Right cardiac atrium (tissue), 5 donors: Measurements from ENCODE around the gene PACS1. TPM values are rescaled to one million over a fixed set of nuclear protein-coding genes. Genes with fewer than 3 reads are reported as not detected.

Experiments used
- ATAC-seq, 2 donors: fragments of 200-7000 bp; cut with Tn5 transposase; one replicate each; pipeline versions ENCODE4 v1.8.0 to v1.9.1; 2020; ENCODE audit warnings: moderate library complexity in 2 of 2, mild to moderate bottlenecking in 1 of 2
- DNase-seq, 3 donors: peaks; one replicate each; pipeline ENCODE4 v3.0.0-alpha.2; 2020
- H3K27ac ChIP-seq: one replicate; pipeline ENCODE4 v1.5.1; 2013; ENCODE audit warnings: mild to moderate bottlenecking, low read length, control low read depth, moderate library complexity
- H3K27me3 ChIP-seq: one replicate; pipeline ENCODE4 v1.6.1; 2013; ENCODE audit not compliant: control insufficient read depth, insufficient read depth
- H3K4me1 ChIP-seq: one replicate; pipeline ENCODE4 v1.6.1; 2013; ENCODE audit warnings: low read length; ENCODE audit not compliant: control insufficient read depth, insufficient read depth
- H3K4me3 ChIP-seq: one replicate; pipeline ENCODE4 v1.5.1; 2013; ENCODE audit warnings: low read length, control low read depth
- H3K9me3 ChIP-seq: one replicate; pipeline ENCODE4 v1.6.1; 2013; ENCODE audit warnings: low read length; ENCODE audit not compliant: control insufficient read depth
- WGBS: extraction: QIAGEN DNeasy Blood & Tissue Kit; methylation state at CpG from one replicate; pipeline ENCODE4 v1.1.7; 2013; 5-methylcytosine and 5-hydroxymethylcytosine counted together
- intact Hi-C, 4 donors: fragments of 100-400 bp; cut with DNase I; formaldehyde crosslinking; loops; one replicate each; pipeline versions ENCODE4 v1.11.0 to v1.14.0; 2022 to 2023
- polyA plus RNA-seq: library from polyadenylated mRNA; stranded (reverse); fragments of 200-250 nt; gene quantifications from one replicate; pipeline ENCODE4 v1.2.3, GENCODE V29; 2013
- total RNA-seq, 4 donors: library from RNA; stranded (reverse); fragmentation: NEBNext Ultra II Directional; extraction: Animal tissue kit (Norgen Biotek cat#: 25700); gene quantifications; one replicate each; pipeline ENCODE4 v1.2.1, GENCODE V29; 2021
- donor health status: healthy with polysubstance abuse.
- donor health status: DM: no; HTN: yes; CAD: no.
- donor health status: DM: no; HTN: no; CAD: no.
- donor health status: DM: no; HTN: yes; CAD: no; lungs with severe emphysema.
- donor health status: DM: yes; HTN: yes; CAD: no.

The PACS1 gene
- total and polyA plus RNA-seq, 5 donors = 30.9 to 82.5 (median 52.0) TPM

DNA sequence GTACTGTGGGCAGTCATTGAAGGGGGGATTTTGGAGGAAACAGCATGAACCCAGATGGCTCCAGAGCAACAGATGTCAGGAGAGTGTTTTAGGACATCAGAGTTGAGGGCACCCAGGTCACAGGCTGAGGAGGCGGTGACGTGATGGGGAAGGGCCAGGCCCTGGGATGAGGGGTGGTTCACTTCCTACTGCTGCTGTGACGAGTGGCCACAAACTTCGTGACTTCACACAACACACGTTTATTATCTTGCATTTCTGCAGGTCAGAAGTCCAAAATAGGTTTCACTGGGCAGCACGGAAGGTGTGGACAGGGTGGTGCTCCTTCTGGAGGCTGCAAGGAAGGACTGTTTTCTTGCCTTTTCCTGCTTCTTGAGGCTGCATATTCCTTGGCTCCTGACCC is 120.7 kb downstream of the PACS1 start:
- Histone ChIP-seq H3K27me3 (no peaks in the 10 kb centered on the region), H3K4me1 (peaks cover 2% of the 10 kb centered on the region), H3K9me3 (no peaks in the 10 kb centered on the region), H3K4me3 (no peak overlapping the region), H3K27ac (no peak overlapping the region)
- ATAC-seq (peak in 1 of 2 donors; percentile 25), DNase-seq (no peak)
- intact Hi-C loops = no loop called here
- 64% methylated on average over 6 of the region's 6 CpGs for WGBS

GRCh38 chr11:66192181-66192863 is 122.2 kb downstream of the PACS1 start:
- DNase-seq = peak in 2 of 3 donors; percentile 20 to 57
- intact Hi-C loops = no loop called here
- Histone ChIP-seq H3K27ac (peak overlapping the region; percentile 0), H3K4me3 (no peak overlapping the region), H3K9me3 (no peaks in the 10 kb centered on the region), H3K27me3 (no peaks in the 10 kb centered on the region), H3K4me1 (no peaks in the 10 kb centered on the region)
- 66% methylated on average over 11 of the region's 11 CpGs for WGBS
- ATAC-seq = peak; percentile 67 to 84

- DNase-seq (no peak), ATAC-seq (no peak)
- Histone ChIP-seq H3K4me1 (no peaks in the 10 kb centered on the region), H3K4me3 (no peak overlapping the region), H3K27me3 (no peaks in the 10 kb centered on the region), H3K27ac (no peak overlapping the region), H3K9me3 (no peaks in the 10 kb centered on the region)
- 96% methylated on average over 1 of the region's 1 CpG for WGBS
- intact Hi-C loops = no loop called here
Measured at GRCh38 chr11:66194391-66194790, 124.3 kb downstream of the PACS1 start.

DNA sequence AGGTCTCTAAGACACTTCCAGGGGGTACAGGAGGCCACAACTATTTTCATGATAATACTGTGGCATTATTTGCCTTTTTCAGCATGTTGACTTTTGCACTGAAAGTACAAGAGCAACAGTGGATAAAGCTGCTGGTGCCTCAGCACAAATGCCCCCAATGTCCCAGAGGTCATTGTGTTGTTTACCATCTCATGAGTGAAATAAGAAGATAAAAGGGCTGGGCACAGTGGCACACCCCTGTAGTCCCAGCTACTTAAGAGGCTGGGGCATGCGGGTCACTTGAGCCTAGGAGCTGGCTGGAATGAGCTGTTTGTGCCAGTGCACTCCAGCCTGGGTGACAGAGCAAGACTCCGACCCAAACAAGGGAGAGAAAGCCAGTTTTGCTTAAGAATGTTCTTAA is 125.8 kb downstream of the PACS1 start:
- ATAC-seq (no peak), DNase-seq (no peak)
- Histone ChIP-seq H3K9me3 (no peaks in the 10 kb centered on the region), H3K4me1 (no peaks in the 10 kb centered on the region), H3K27ac (no peak overlapping the region), H3K4me3 (no peak overlapping the region), H3K27me3 (no peaks in the 10 kb centered on the region)
- intact Hi-C loops = no loop called here
- WGBS = 84% methylated on average over 2 of the region's 2 CpGs

- Histone ChIP-seq H3K27ac (no peak overlapping the region), H3K4me3 (no peak overlapping the region), H3K4me1 (no peaks in the 10 kb centered on the region), H3K27me3 (no peaks in the 10 kb centered on the region), H3K9me3 (no peaks in the 10 kb centered on the region)
- ATAC-seq = no peak
- intact Hi-C loops = no loop called here
- DNase-seq = no peak
- 92% methylated on average over 3 of the region's 3 CpGs for WGBS
Measured at GRCh38 chr11:66203847-66204246, 133.8 kb downstream of the PACS1 start.

GRCh38 chr11:66204412-66204811 is 134.3 kb downstream of the PACS1 start:
- Histone ChIP-seq H3K27ac (no peak overlapping the region), H3K4me3 (no peak overlapping the region), H3K9me3 (no peaks in the 10 kb centered on the region), H3K4me1 (no peaks in the 10 kb centered on the region), H3K27me3 (no peaks in the 10 kb centered on the region)
- ATAC-seq (no peak), DNase-seq (no peak)
- intact Hi-C loops = no loop called here
- WGBS = 98% methylated on average over 3 of the region's 3 CpGs

- 92% methylated on average over 7 of the region's 7 CpGs for WGBS
- ATAC-seq = no peak
- H3K27me3 ChIP-seq = no peaks in the 10 kb centered on the region
- no peaks in the 10 kb centered on the region for H3K9me3 ChIP-seq
- DNase-seq = no peak
- no peak overlapping the region for H3K27ac ChIP-seq
- H3K4me1 ChIP-seq = no peaks in the 10 kb centered on the region
- H3K4me3 ChIP-seq = no peak overlapping the region
- intact Hi-C loops = no loop called here
Measured at GRCh38 chr11:66207816-66208215, 137.7 kb downstream of the PACS1 start.

DNA sequence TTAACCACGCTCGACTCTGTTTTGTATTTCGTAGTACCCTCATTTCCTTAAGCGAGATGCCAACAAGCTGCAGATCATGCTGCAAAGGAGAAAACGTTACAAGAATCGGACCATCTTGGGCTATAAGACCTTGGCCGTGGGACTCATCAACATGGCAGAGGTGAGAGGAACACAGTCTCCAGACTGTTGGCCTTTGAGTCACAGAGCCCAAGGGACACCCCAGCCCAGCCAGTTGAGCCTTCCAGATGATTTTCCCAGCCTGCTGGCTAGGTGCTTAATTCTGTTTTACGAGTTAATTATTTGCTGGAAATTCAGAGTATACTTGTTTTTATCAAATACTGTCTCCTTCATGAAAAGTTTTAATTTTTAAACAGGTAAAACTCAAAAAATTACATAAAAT is 141.0 kb downstream of the PACS1 start:
- 88% methylated on average over 8 of the region's 8 CpGs for WGBS
- no peaks in the 10 kb centered on the region for H3K27me3 ChIP-seq
- H3K27ac ChIP-seq = no peak overlapping the region
- no peak overlapping the region for H3K4me3 ChIP-seq
- DNase-seq = no peak
- H3K4me1 ChIP-seq = no peaks in the 10 kb centered on the region
- intact Hi-C loops = no loop called here
- no peak for ATAC-seq
- no peaks in the 10 kb centered on the region for H3K9me3 ChIP-seq

GRCh38 chr11:66216911-66217310 is 146.8 kb downstream of the PACS1 start:
- Histone ChIP-seq H3K27me3 (no peaks in the 10 kb centered on the region), H3K4me1 (no peaks in the 10 kb centered on the region), H3K9me3 (no peaks in the 10 kb centered on the region), H3K4me3 (no peak overlapping the region), H3K27ac (no peak overlapping the region)
- ATAC-seq (no peak), DNase-seq (no peak)
- intact Hi-C loops = no loop called here
- 81% methylated on average over 6 of the region's 6 CpGs for WGBS

DNA sequence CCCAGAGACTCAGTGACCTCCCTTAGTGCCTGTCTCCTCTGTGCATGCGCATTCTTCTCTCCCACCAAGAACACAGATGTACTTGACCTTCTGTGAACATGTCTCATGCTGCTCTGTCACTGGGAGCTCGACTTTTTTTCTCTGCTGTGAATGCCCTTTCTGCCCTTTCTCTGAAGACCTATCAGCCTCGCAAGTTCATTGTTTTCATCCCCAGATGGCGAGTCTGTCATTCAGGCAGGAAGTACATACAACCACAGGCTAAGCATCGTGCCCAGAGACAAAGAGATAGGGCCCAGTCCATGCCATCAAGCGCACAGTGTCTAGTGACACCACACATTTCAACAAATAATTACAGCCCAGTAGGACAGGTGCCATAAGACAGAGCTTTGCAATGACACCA is 148.0 kb downstream of the PACS1 start:
- H3K4me1 ChIP-seq = no peaks in the 10 kb centered on the region
- no peak overlapping the region for H3K4me3 ChIP-seq
- intact Hi-C loops = no loop called here
- 75% methylated on average over 6 of the region's 6 CpGs for WGBS
- DNase-seq = no peak
- no peaks in the 10 kb centered on the region for H3K9me3 ChIP-seq
- no peak overlapping the region for H3K27ac ChIP-seq
- H3K27me3 ChIP-seq = no peaks in the 10 kb centered on the region
- no peak for ATAC-seq

DNA sequence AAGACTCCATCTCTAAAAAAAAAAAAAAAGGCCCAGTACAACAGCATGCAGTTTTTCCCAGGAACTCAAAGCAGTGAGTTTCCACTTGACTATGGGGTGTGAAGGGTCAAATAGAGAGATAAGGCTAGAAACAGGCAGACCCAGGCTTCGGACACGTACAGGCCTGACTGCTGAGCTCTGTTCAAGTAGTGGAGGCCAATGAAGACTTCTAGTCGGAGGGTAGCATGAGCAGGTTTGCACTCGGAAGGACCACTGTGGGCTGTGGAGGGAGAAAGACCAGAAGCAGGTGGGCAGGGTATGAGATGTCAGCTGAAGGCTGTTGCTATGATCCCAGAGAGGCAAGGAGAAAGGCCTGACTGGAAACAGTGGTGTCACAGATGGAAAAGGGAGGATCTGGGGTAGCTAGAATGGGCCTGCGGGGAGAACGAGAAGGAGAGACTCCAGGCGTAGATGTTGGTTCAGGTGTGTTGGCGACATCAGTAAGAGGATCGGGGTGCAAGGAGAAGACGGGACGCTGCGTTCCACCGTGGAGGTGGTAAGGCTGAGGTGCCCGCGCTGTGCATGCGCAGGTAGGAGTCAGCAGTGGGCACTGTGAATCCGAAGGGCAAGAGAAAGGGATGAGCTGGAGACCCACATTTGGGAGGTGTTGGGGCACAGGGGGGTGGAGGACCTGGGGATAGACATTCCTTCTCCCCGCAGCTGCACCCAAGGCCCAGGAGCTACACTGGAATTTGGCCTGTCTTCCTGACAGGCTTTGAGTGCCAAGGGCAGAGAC is 149.0 kb downstream of the PACS1 start:
- Histone ChIP-seq H3K4me3 (no peak overlapping the region), H3K4me1 (no peaks in the 10 kb centered on the region), H3K9me3 (no peaks in the 10 kb centered on the region), H3K27ac (no peak overlapping the region), H3K27me3 (no peaks in the 10 kb centered on the region)
- ATAC-seq (no peak), DNase-seq (no peak)
- intact Hi-C loops = no loop called here
- WGBS = 91% methylated on average over 18 of the region's 18 CpGs
